Astrocyte of the cerebellum (primary cell): ENCODE results near the gene TEX22.

Experiments used
- DNase-seq: peaks from one replicate; pipeline ENCODE4 v3.0.0-alpha.2; 2011; ENCODE audit warnings: low read depth
- H3K4me3 ChIP-seq: 2 replicates; pipeline ENCODE4 v1.5.1; 2011; ENCODE audit warnings: mild to moderate bottlenecking, low read depth, low read length, moderate library complexity
- CTCF ChIP-seq: IDR thresholded peaks from 2 replicates; pipeline ENCODE4 v1.5.1; 2012; ENCODE audit warnings: low read length, low read depth, moderate library complexity, mild to moderate bottlenecking; ENCODE audit errors: missing control alignments
- in situ Hi-C: cut with HindIII; loops from 2 replicates; pipeline ENCODE4 v1.10.0; 2017; ENCODE audit warnings: low sequenced_read_pairs

TEX22 gene

GRCh38 chr14:105374389-105374788, 23.9 kb upstream of the TEX22 start:
- in situ Hi-C loops, result no loop called here
- no peak for DNase-seq
- TF ChIP-seq CTCF, result no peak
- no peak overlapping the region for H3K4me3 ChIP-seq

- H3K4me3 ChIP-seq, result no peak overlapping the region
- DNase-seq, result no peak
- TF ChIP-seq CTCF, result no peak
- in situ Hi-C loops, result no loop called here
These were observed 22.7 kb upstream of the TEX22 start for GRCh38 chr14:105375635-105376057.

- no peak for DNase-seq
- no peak for TF ChIP-seq CTCF
- in situ Hi-C loops, result no loop called here
- H3K4me3 ChIP-seq, result no peak overlapping the region
These were observed 21.6 kb upstream of the TEX22 start for GRCh38 chr14:105376521-105377440.

- TF ChIP-seq CTCF, result no peak
- in situ Hi-C loops, result no loop called here
- H3K4me3 ChIP-seq, result no peak overlapping the region
- DNase-seq, result no peak
These were observed 20.7 kb upstream of the TEX22 start for GRCh38 chr14:105377555-105378182.

- H3K4me3 ChIP-seq, result no peak overlapping the region
- DNase-seq, result no peak
- TF ChIP-seq CTCF, result no peak
- in situ Hi-C loops, result no loop called here
These were observed 20.1 kb upstream of the TEX22 start for GRCh38 chr14:105378199-105378598.

GRCh38 chr14:105378873-105379685, 19.3 kb upstream of the TEX22 start:
- no peak for TF ChIP-seq CTCF
- DNase-seq, result no peak
- H3K4me3 ChIP-seq, result no peak overlapping the region
- in situ Hi-C loops, result no loop called here
